Vagina (tissue), 2 donors: ENCODE data around the gene MRPS21. TPM values are rescaled to one million over a fixed set of nuclear protein-coding genes. Genes with fewer than 3 reads are reported as not detected.

Experiments
- DNase-seq, 2 donors: peaks; one replicate each; pipeline ENCODE4 v3.0.0-alpha.2; 2017; ENCODE audit errors: extremely low spot score in 2 of 2
- H3K27ac ChIP-seq: fragments of 200-600 bp; sonication (generic); one replicate; pipeline ENCODE4 v1.5.1; 2019
- H3K27me3 ChIP-seq: fragments of 200-600 bp; sonication (generic); one replicate; pipeline ENCODE4 v1.5.1; 2019
- H3K36me3 ChIP-seq, 2 donors: fragments of 200-600 bp; sonication (generic); one replicate each; pipeline ENCODE4 v1.5.1; 2017 to 2019
- H3K4me1 ChIP-seq: fragments of 200-600 bp; sonication (generic); one replicate; pipeline ENCODE4 v1.5.1; 2019
- H3K4me3 ChIP-seq, 2 donors: fragments of 200-600 bp; sonication (generic); 1 replicate in 1 of 2; 2 replicates in 1 of 2; pipeline ENCODE4 v1.5.1; 2016 to 2019
- H3K9me3 ChIP-seq: fragments of 200-600 bp; sonication (generic); one replicate; pipeline ENCODE4 v1.5.1; 2019
- POLR2A ChIP-seq, 2 donors: fragments of 450-650 bp; IDR thresholded peaks; one replicate each; pipeline ENCODE4 v1.6.1; 2017; ENCODE audit warnings: antibody characterized with exemption in 2 of 2, mild to moderate bottlenecking in 2 of 2, moderate library complexity in 2 of 2
- POLR2AphosphoS5 ChIP-seq, 2 donors: sonication (generic); formaldehyde crosslinking; IDR thresholded peaks; one replicate each; pipeline ENCODE4 v1.9.0; 2017; ENCODE audit warnings: antibody characterized with exemption in 2 of 2, mild to moderate bottlenecking in 2 of 2, low read depth in 1 of 2; ENCODE audit not compliant: insufficient read depth in 1 of 2
- intact Hi-C: fragments of 100-400 bp; cut with DNase I; formaldehyde crosslinking; loops from one replicate; pipeline ENCODE4 v1.15.1; 2023
- total RNA-seq: library from RNA; depleted of rRNA; stranded (reverse); fragments of >200 nt; gene quantifications from one replicate; pipeline ENCODE4 v1.2.3, GENCODE V29; 2016
- TF ChIP-seq, protein P1 (sequence below), 3 experiments: fragments of 450-650 bp in 2 of 3; fragments of 200-600 bp in 1 of 3; sonication (generic) in 1 of 3; IDR thresholded peaks; one replicate each; pipeline ENCODE4 v1.5.1; 2017 to 2019; ENCODE audit warnings: antibody characterized with exemption in 3 of 3, mild to moderate bottlenecking in 2 of 3, moderate library complexity in 2 of 3

MRPS21 gene
- total RNA-seq, 1 donor from 2014 or later, result 34.6 TPM

DNA sequence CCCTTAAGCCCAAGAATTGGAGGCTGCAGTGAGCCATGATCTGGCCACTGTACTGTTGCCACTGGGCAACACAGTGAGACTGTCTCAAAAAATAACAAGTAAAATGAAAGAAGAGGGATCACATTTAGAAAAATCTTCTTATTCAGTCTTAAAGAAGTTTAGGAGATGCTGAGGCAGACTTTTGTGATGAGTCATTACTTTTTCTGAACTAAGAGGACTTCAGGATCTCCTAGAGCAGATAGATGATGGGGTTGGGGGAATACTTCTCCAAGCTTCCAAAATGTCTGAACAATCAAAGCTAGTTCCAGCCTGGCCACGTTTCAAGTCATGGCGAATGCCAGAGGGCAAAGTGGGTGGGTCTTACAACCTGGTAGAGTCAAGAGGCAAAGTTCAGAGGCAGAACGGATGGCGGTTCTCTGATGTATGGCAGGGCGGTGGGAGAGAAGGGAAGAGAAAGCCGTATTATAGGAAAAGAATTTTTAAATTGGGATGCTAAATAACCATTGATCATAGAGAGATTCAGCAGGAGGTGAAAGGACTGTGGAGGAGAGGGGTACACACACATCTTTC, 13.4 kb upstream of the MRPS21 start:
- Histone ChIP-seq H3K9me3 (no peaks in the 10 kb centered on the region), H3K4me3 (no peak overlapping the region), H3K27ac (peak overlapping the region; percentile 91), H3K4me1 (peaks cover 31% of the 10 kb centered on the region), H3K36me3 (no peaks in the 10 kb centered on the region), H3K27me3 (no peaks in the 10 kb centered on the region)
- no peak for DNase-seq
- intact Hi-C loops, result no loop called here
- TF ChIP-seq, protein P1, sequence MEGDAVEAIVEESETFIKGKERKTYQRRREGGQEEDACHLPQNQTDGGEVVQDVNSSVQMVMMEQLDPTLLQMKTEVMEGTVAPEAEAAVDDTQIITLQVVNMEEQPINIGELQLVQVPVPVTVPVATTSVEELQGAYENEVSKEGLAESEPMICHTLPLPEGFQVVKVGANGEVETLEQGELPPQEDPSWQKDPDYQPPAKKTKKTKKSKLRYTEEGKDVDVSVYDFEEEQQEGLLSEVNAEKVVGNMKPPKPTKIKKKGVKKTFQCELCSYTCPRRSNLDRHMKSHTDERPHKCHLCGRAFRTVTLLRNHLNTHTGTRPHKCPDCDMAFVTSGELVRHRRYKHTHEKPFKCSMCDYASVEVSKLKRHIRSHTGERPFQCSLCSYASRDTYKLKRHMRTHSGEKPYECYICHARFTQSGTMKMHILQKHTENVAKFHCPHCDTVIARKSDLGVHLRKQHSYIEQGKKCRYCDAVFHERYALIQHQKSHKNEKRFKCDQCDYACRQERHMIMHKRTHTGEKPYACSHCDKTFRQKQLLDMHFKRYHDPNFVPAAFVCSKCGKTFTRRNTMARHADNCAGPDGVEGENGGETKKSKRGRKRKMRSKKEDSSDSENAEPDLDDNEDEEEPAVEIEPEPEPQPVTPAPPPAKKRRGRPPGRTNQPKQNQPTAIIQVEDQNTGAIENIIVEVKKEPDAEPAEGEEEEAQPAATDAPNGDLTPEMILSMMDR (IDR thresholded peaks at IDR 0.05), result no peak
- TF ChIP-seq POLR2AphosphoS5 (IDR thresholded peaks at IDR 0.05; ENCODE audit: insufficient read depth in 1 of 2, low read depth in 1 of 2) (no peak), POLR2A (IDR thresholded peaks at IDR 0.05) (no peak)

DNA sequence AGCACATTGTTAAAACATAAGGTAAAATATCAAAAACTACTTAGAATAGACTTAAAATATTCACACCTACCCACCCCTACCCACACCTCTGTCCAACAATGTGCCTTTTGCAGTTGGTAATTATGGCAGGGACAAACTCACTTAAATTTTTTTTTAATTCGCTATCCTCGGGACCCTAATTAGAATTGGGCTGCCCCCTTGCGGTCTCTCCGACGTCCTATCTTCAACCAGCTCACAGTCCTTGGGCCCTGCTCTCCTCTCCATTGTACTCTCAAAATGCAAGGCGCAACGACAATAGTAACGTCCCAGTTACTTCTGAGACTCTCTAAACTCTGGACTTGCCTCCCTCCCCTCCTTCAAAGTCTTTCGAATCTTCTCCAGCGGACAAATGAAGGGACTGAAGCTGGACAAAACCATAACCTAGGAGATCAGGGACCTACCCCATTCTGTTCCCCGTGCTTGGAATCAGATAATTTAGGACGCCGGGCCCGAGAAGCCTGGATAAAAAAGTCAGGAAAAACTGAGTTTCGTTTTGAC, 12.4 kb upstream of the MRPS21 start:
- H3K4me1 ChIP-seq, result peaks cover 31% of the 10 kb centered on the region
- no peak for TF ChIP-seq POLR2AphosphoS5 (IDR thresholded peaks at IDR 0.05; ENCODE audit: insufficient read depth in 1 of 2, low read depth in 1 of 2)
- TF ChIP-seq, protein P1 (IDR thresholded peaks at IDR 0.05), result peak; percentile 56 to 70 (median 59)
- H3K27me3 ChIP-seq, result no peaks in the 10 kb centered on the region
- peak overlapping the region; percentile 55 to 72 for H3K4me3 ChIP-seq
- H3K36me3 ChIP-seq, result peaks cover 0 to 1% of the 10 kb centered on the region in 2 donors
- no peaks in the 10 kb centered on the region for H3K9me3 ChIP-seq
- no peak for DNase-seq
- H3K27ac ChIP-seq, result peak overlapping the region; percentile 91
- intact Hi-C loops, result no loop called here

DNA sequence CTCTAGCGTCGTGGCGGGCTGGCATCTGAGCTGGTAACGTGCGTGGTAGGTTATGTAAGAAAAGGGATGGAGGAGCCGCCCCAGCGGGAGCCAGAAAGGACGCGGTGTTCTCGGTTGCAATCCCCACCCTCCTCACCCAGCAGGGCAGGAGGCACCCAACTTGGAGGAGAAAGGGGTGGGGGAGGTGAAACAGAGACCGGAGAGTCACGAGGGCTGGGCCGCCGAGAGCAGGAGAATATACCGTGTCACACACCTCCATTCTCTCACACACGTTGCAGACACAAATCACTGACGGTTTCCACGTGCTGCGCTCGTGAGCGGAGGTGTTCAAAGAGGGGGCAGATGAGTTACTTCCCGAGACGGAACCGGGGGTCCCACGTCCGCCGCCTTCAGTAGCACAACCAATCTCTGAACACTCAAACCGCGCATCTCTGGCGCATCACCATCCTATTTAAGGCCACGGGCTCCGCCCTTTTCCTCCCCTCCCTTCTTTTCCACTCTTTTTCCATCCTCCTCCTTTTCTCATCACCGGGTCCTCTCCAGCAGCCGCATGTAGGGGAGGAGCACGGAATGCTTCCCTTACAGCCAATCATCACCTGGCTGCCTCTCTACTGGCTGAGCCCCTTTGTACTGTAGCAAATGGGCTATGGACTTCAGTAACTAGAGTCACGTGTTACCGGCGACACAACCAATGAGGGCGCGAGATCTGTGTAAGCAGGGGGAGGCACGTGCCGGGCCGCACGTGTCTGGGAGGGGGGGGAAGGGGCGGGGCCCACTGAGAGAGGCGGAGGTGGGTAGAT, 11.7 kb upstream of the MRPS21 start, which contains the start of gene CIART:
Gene CIART, plus strand, starts transcription at position 797 of the 800 bp plus-strand sequence. CDS start 714 bp downstream, outside the sequence.
- Histone ChIP-seq H3K27ac (peak within 1 kb of the TSS; percentile 91), H3K4me1 (peaks cover 31% of the 10 kb centered on the region), H3K27me3 (no peaks in the 10 kb centered on the region), H3K4me3 (peak within 1 kb of the TSS; percentile 55 to 72), H3K36me3 (peaks cover 0 to 8% of the 10 kb centered on the region in 2 donors), H3K9me3 (no peaks in the 10 kb centered on the region)
- intact Hi-C loops, result no loop called here
- peak; percentile 99 for DNase-seq
- TF ChIP-seq POLR2A (IDR thresholded peaks at IDR 0.05) (peak in 1 of 2 donors; percentile 25), POLR2AphosphoS5 (IDR thresholded peaks at IDR 0.05; ENCODE audit: insufficient read depth in 1 of 2, low read depth in 1 of 2) (peak; percentile 83 to 87)
- TF ChIP-seq, protein P1 (IDR thresholded peaks at IDR 0.05), result no peak

DNA sequence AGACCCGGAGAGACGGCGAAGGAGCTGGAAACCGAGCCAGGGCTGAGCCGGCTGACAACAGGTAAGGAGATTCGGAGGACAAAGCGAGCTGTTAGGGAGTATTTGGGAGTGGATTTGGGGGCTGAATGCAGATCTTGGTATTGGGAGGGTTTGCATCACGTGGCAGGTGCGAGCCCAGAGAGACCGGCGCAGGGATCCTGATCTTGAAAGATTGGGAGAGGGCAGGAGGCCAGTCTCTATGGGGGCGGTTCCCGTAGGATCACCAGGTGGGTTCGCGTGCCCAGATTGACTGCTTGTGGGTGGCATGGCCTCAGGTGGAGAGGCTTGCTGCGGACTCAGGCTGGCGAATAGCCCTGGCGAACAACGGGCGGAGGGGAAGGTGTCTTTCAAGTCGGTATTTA, 11.1 kb upstream of the MRPS21 start:
- Histone ChIP-seq H3K36me3 (peaks cover 0 to 8% of the 10 kb centered on the region in 2 donors), H3K4me3 (peak overlapping the region; percentile 55 to 72), H3K9me3 (no peaks in the 10 kb centered on the region), H3K4me1 (peaks cover 31% of the 10 kb centered on the region), H3K27ac (peak overlapping the region; percentile 91), H3K27me3 (no peaks in the 10 kb centered on the region)
- DNase-seq, result no peak
- intact Hi-C loops, result no loop called here
- no peak for TF ChIP-seq POLR2AphosphoS5 (IDR thresholded peaks at IDR 0.05; ENCODE audit: insufficient read depth in 1 of 2, low read depth in 1 of 2)
- TF ChIP-seq POLR2A (IDR thresholded peaks at IDR 0.05), result no peak
- TF ChIP-seq, protein P1 (IDR thresholded peaks at IDR 0.05), result no peak
